HepG2 (cell line): ENCODE results near the gene PAPOLB. TPM values are rescaled to one million over a fixed set of nuclear protein-coding genes. Genes with fewer than 3 reads are reported as not detected.

ENCODE experiments used
- ATAC-seq: fragments of 200-7000 bp; cut with Tn5 transposase; 3 replicates; pipeline ENCODE4 v1.9.1; 2020; ENCODE audit warnings: mild to moderate bottlenecking, moderate library complexity
- BruUV-seq: library from RNA; stranded (reverse); fragments of 400-500 nt; replicated peaks from 2 replicates; lab custom pipeline; 2021; lab: Mats Ljungman, UMichigan
- CTCF ChIA-PET: fragments of 300-600 bp; formaldehyde crosslinking; extraction: SDS; loops from one replicate; lab custom pipeline; 2021; ENCODE audit warnings: low total read pairs, inconsistent platforms, low intra/inter-chr PET ratio; lab: Yijun Ruan, JAX
- POLR2A ChIA-PET: fragments of 350-600 bp; sonication (Branson Sonifier 250); formaldehyde crosslinking; loops from one replicate; lab custom pipeline; 2020; ENCODE audit warnings: antibody characterized with exemption, inconsistent platforms; lab: Yijun Ruan, JAX
- DNase-seq: peaks from one replicate; pipeline ENCODE4 v3.0.0-alpha.2; 2015; ENCODE audit warnings: low spot score
- FAIRE-seq: peaks from 3 replicates; lab custom pipeline; 2011; peaks lifted over from hg19 to GRCh38; lab: Jason Lieb, UNC
- H2AFZ ChIP-seq: one replicate; pipeline ENCODE4 v1.6.1; 2011; ENCODE audit warnings: low read length, inconsistent platforms
- H3K27ac ChIP-seq: fragments of 300-600 bp; 3 replicates; pipeline ENCODE4 v1.8.0; 2011; ENCODE audit warnings: mixed run types, mild to moderate bottlenecking, mixed read lengths, low read length, inconsistent platforms; ENCODE audit not compliant: insufficient read depth; ENCODE audit errors: extremely low read length
- H3K27me3 ChIP-seq, 2 experiments: fragments of 200-600 bp in 1 of 2; 2 replicates in 1 of 2; 3 replicates in 1 of 2; pipeline versions ENCODE4 v1.6.0 to v1.8.0; 2011; ENCODE audit warnings: low read length in 2 of 2, mild to moderate bottlenecking in 2 of 2, moderate library complexity in 2 of 2, inconsistent platforms in 1 of 2; ENCODE audit not compliant: insufficient read depth in 2 of 2, control insufficient read depth in 1 of 2
- H3K36me3 ChIP-seq, 2 experiments: fragments of 200-600 bp in 1 of 2; replicated peaks in 1 of 2; 2 replicates in 1 of 2; 3 replicates in 1 of 2; pipeline versions ENCODE4 v1.5.1 to v1.8.0; 2011; ENCODE audit warnings: low read length in 2 of 2, inconsistent platforms in 1 of 2; ENCODE audit not compliant: insufficient read depth in 2 of 2, control insufficient read depth in 1 of 2
- H3K4me1 ChIP-seq: 2 replicates; pipeline ENCODE4 v1.5.1; 2012; ENCODE audit warnings: low read length, inconsistent platforms; ENCODE audit not compliant: insufficient read depth
- H3K4me2 ChIP-seq: 2 replicates; pipeline ENCODE4 v1.6.0; 2011; ENCODE audit warnings: low read depth, low read length, inconsistent platforms
- H3K4me3 ChIP-seq, 3 experiments: fragments of 200-600 bp in 1 of 3; sonication (generic), shearing (Covaris generic) in 1 of 3; replicated peaks in 1 of 3; 2 replicates each; pipeline ENCODE4 v1.5.1; 2011 to 2016; ENCODE audit warnings: low read length in 3 of 3, inconsistent platforms in 2 of 3, low read depth in 2 of 3, mild to moderate bottlenecking in 2 of 3, control low read depth in 1 of 3, mixed read lengths in 1 of 3; ENCODE audit not compliant: insufficient read depth in 1 of 3
- H3K79me2 ChIP-seq: one replicate; pipeline ENCODE4 v1.6.1; 2011; ENCODE audit warnings: low read length, inconsistent platforms; ENCODE audit not compliant: insufficient read depth
- H3K9ac ChIP-seq: 2 replicates; pipeline ENCODE4 v1.6.0; 2011; ENCODE audit warnings: mild to moderate bottlenecking, low read depth, low read length, inconsistent platforms; ENCODE audit not compliant: insufficient read depth
- H3K9me3 ChIP-seq: 2 replicates; pipeline ENCODE4 v1.5.1; 2012; ENCODE audit warnings: mild to moderate bottlenecking, low read length
- H4K20me1 ChIP-seq: 2 replicates; pipeline ENCODE4 v1.6.0; 2011; ENCODE audit warnings: inconsistent platforms, mild to moderate bottlenecking, low read length, moderate library complexity; ENCODE audit not compliant: insufficient read depth
- ADNP ChIP-seq: sonication (generic); formaldehyde crosslinking; IDR thresholded peaks from 2 replicates; pipeline ENCODE4 v1.4.0; 2020; ENCODE audit warnings: missing genetic modification reagents
- ARNTL ChIP-seq: sonication (generic); formaldehyde crosslinking; IDR thresholded peaks from 2 replicates; pipeline ENCODE4 v1.4.0; 2020; ENCODE audit warnings: mild to moderate bottlenecking, missing genetic modification reagents
- ATM ChIP-seq: fragments of 450-650 bp; IDR thresholded peaks from 2 replicates; pipeline ENCODE4 v1.7.1; 2017; ENCODE audit warnings: mild to moderate bottlenecking, borderline replicate concordance
- CCAR2 ChIP-seq: fragments of 200-400 bp; formaldehyde crosslinking; optimal IDR thresholded peaks from 2 replicates; pipeline ENCODE3; 2018; ENCODE audit warnings: low read depth, mild to moderate bottlenecking, low read length, moderate library complexity
- ISX ChIP-seq: sonication (generic); formaldehyde crosslinking; conservative IDR thresholded peaks from 2 replicates; pipeline ENCODE4 v1.5.0; 2020; ENCODE audit warnings: missing genetic modification reagents
- JUND ChIP-seq: sonication (generic); formaldehyde crosslinking; IDR thresholded peaks from 2 replicates; pipeline ENCODE4 v1.8.0; 2022; ENCODE audit warnings: mild to moderate bottlenecking, missing genetic modification reagents
- NFIB ChIP-seq: sonication (generic); formaldehyde crosslinking; IDR thresholded peaks from 2 replicates; pipeline ENCODE4 v1.9.0; 2021; ENCODE audit warnings: missing genetic modification reagents, mild to moderate bottlenecking, borderline replicate concordance
- PHB2 ChIP-seq: fragments of 450-650 bp; IDR thresholded peaks from 2 replicates; pipeline ENCODE4 v1.6.1; 2018; ENCODE audit not compliant: partially characterized antibody
- PTBP1 ChIP-seq: fragments of 200-400 bp; formaldehyde crosslinking; IDR thresholded peaks from 2 replicates; pipeline ENCODE4 v1.6.1; 2018; ENCODE audit warnings: low read length, low read depth; ENCODE audit not compliant: poor library complexity, severe bottlenecking
- SCMH1 ChIP-seq: sonication (generic); formaldehyde crosslinking; IDR thresholded peaks from 2 replicates; pipeline ENCODE4 v1.9.0; 2021; ENCODE audit warnings: missing genetic modification reagents, mild to moderate bottlenecking, borderline replicate concordance
- TGIF2 ChIP-seq: IDR thresholded peaks from 2 replicates; pipeline ENCODE4 v1.6.1; 2016; ENCODE audit warnings: control low read depth, missing compliant biosample characterization
- ZMAT3 ChIP-seq: sonication (generic); formaldehyde crosslinking; conservative IDR thresholded peaks from 2 replicates; pipeline ENCODE4 v1.7.0; 2021; ENCODE audit warnings: missing genetic modification reagents
- ZNF644 ChIP-seq: IDR thresholded peaks from 2 replicates; pipeline ENCODE4 v1.6.1; 2016; ENCODE audit warnings: low read depth
- ZNF790 ChIP-seq: sonication (generic); formaldehyde crosslinking; IDR thresholded peaks from 2 replicates; pipeline ENCODE4 v1.8.0; 2022; ENCODE audit warnings: missing genetic modification reagents, mild to moderate bottlenecking, borderline replicate concordance
- ZNF883 ChIP-seq: sonication (generic); formaldehyde crosslinking; IDR thresholded peaks from 2 replicates; pipeline ENCODE4 v1.5.1; 2020; ENCODE audit warnings: mild to moderate bottlenecking, missing genetic modification reagents; ENCODE audit errors: not compliant biosample characterization
- ZSCAN22 ChIP-seq: sonication (generic); formaldehyde crosslinking; IDR thresholded peaks from 2 replicates; pipeline ENCODE4 v1.4.0; 2020; ENCODE audit warnings: mild to moderate bottlenecking, missing genetic modification reagents
- WGBS: methylation state at CpG from one replicate; pipeline ENCODE4 v1.1.6; 2017; ENCODE audit warnings: low lambda C conversion rate; 5-methylcytosine and 5-hydroxymethylcytosine counted together
- in situ Hi-C: cut with HindIII; loops from 2 replicates; pipeline ENCODE4 v1.10.0; 2017; ENCODE audit warnings: low pct_unique_long_range_greater_than_20kb; ENCODE audit not compliant: extremely low pct_ligation_motif_present
- intact Hi-C: fragments of 100-400 bp; cut with micrococcal nuclease; formaldehyde crosslinking; loops from one replicate; pipeline ENCODE4 v1.10.0; 2022; ENCODE audit not compliant: unreplicated experiment
- polyA plus RNA-seq, 8 experiments: library from polyadenylated mRNA; depleted of rRNA in 3 of 8; stranded (reverse) in 7 of 8; unstranded in 1 of 8; fragments of >200 nt; fragmentation: Illumina TruSeq in 4 of 8; extraction: Trizol in 4 of 8; gene quantifications; 2 replicates each; pipeline versions ENCODE4 v1.2.1 to v1.2.3, GENCODE V29; 2011 to 2016; ENCODE audit warnings: low read depth in 4 of 8, missing spikeins in 1 of 8, mixed read lengths in 1 of 8; ENCODE audit not compliant: insufficient read depth in 1 of 8
- total RNA-seq, 5 experiments: library from RNA; depleted of rRNA; stranded (reverse); fragments of >200 nt; fragmentation: Illumina TruSeq; extraction: Trizol; gene quantifications; 2 replicates each; pipeline ENCODE4 v1.2.3, GENCODE V29; 2016; ENCODE audit warnings: low read depth in 1 of 5
- TF ChIP-seq, protein P1 (sequence below): sonication (generic); formaldehyde crosslinking; IDR thresholded peaks from 2 replicates; pipeline ENCODE4 v1.5.0; 2020; ENCODE audit warnings: missing genetic modification reagents

The PAPOLB gene
- total and polyA plus RNA-seq, 2 of the 13 experiments (the other 11 are each of a cell fraction or from before 2014, with no cell fraction given): not detected

- TF ChIP-seq NFIB (no peak), ZMAT3 (no peak)
These were observed 29.1 kb downstream of the PAPOLB start (continued) for GRCh38 chr7:4832711-4833110.

DNA sequence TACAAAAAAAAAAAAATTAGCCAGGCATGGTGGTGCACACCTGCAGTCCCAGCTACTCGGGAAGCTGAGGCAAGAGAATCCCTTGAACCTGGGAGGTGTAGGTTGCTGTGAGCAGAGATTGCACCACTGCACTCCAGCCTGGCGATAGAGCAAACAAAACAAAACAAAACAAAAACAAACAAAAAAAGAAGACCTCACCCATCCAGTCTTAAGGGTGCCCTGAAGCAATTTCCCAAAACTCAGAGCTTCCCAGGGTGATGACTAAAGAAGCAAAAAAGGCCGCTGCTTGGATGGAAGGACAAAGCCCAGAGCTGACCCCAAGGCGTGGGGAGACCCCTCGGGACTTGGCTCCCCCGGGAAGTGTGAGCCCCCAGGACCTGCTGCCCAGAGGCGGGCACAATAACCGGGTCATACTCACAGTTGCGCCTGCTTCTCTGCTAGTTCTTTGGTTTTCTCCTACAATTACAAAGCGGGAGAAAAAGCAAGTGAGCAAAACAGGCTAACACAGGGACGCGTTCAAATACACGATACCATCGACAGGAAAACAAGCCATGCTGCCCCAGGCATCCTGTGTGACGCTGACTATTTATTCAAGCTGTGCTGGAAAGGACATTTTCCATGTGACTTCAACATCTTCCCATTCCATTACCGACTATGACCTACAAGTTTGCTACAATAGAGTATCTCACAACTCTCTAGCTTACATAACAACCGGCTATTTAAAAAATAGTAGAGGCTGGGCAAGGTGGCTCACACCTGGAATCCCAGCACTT is 29.9 kb downstream of the PAPOLB start:
- intact Hi-C loops (no loop called here), in situ Hi-C loops (loop anchor here (5.0 kb wide), 1 partner anchor 255 kb away; no protein-coding TSS in a partner anchor)
- Histone ChIP-seq H2AFZ (no peak overlapping the region), H3K36me3 (no peaks in the 10 kb centered on the region), H3K4me3 (no peak overlapping the region), H3K27ac (no peak overlapping the region), H3K27me3 (peaks cover 3 to 20% of the 10 kb centered on the region in 2 experiments; a peak in 3 of 5 replicates), H4K20me1 (no peaks in the 10 kb centered on the region), H3K9me3 (no peaks in the 10 kb centered on the region), H3K4me2 (no peak overlapping the region), H3K4me1 (no peaks in the 10 kb centered on the region), H3K79me2 (no peaks in the 10 kb centered on the region), H3K9ac (no peak overlapping the region)
- WGBS: 34% methylated on average over 14 of the region's 17 CpGs
- ATAC-seq (no peak), DNase-seq (no peak), FAIRE-seq (no peak)
- BruUV-seq: no TSS peak
- TF ChIP-seq TGIF2 (CRISPR knock-in tag) (no peak), ZSCAN22 (no peak), ZNF883 (CRISPR knock-in tag) (no peak)
- POLR2A ChIA-PET: no interaction called here
- CTCF ChIA-PET: interaction anchor here (2.8 to 3.5 kb wide), 2 partner anchors 51 to 254 kb away, joined by 41 to 47 read pairs; partner anchors contain the start of gene RADIL

DNA sequence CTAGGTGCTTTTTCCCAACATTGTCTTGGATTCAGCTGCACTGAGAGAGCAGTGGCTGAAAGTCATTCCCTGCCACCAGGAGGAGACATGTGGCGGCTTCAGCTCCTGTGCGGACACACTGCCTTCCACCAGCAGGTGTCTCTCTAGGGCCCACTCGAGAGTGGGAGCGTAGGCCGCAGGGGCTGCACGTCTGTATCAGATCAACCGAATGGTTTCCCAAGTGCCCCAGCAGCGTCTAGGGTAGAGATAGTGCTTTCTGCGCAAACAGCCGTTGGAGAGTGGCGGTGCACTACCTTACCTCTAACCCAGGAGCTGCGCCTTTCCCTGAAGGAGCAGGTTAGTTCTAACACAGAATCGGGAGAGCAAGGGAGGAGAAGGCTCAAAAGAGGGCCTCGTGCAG is 31.7 kb downstream of the PAPOLB start:
- peak; percentile 96 for FAIRE-seq
- no peak for TF ChIP-seq ZNF790 (CRISPR knock-in tag)
- TF ChIP-seq ZNF644 (CRISPR knock-in tag): no peak
- no peak for TF ChIP-seq PHB2
- no peak for TF ChIP-seq ISX (CRISPR knock-in tag)
- TF ChIP-seq JUND (CRISPR knock-in tag): no peak
- no peak for TF ChIP-seq ADNP (CRISPR knock-in tag)
- TF ChIP-seq, protein P1, sequence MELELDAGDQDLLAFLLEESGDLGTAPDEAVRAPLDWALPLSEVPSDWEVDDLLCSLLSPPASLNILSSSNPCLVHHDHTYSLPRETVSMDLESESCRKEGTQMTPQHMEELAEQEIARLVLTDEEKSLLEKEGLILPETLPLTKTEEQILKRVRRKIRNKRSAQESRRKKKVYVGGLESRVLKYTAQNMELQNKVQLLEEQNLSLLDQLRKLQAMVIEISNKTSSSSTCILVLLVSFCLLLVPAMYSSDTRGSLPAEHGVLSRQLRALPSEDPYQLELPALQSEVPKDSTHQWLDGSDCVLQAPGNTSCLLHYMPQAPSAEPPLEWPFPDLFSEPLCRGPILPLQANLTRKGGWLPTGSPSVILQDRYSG (CRISPR knock-in tag): no peak
- TF ChIP-seq SCMH1 (CRISPR knock-in tag): no peak
- no peak; the same call in 1 of the 2 replicates for TF ChIP-seq TGIF2 (CRISPR knock-in tag)
- TF ChIP-seq ARNTL (CRISPR knock-in tag): no peak
- TF ChIP-seq PTBP1: no peak
- no peak for TF ChIP-seq ATM
- no peak for TF ChIP-seq CCAR2

More for the DNA sequence above, 31.7 kb downstream of the PAPOLB start:
- POLR2A ChIA-PET: no interaction called here
- Histone ChIP-seq H3K9me3 (no peaks in the 10 kb centered on the region), H3K4me3 (no peak overlapping the region), H3K79me2 (no peaks in the 10 kb centered on the region), H3K27me3 (peaks cover 0 to 20% of the 10 kb centered on the region in 2 experiments; a peak in 2 of 5 replicates), H4K20me1 (no peaks in the 10 kb centered on the region), H3K4me2 (peak overlapping the region; percentile 41), H3K9ac (no peak overlapping the region), H2AFZ (no peak overlapping the region), H3K27ac (no peak overlapping the region), H3K4me1 (no peaks in the 10 kb centered on the region), H3K36me3 (no peaks in the 10 kb centered on the region)
- CTCF ChIA-PET: interaction anchor here (0.6 to 3.5 kb wide), 5 partner anchors 53 to 345 kb away, joined by 3 to 47 read pairs (median 7); partner anchors contain the start of gene RADIL
- WGBS: 31% methylated on average over 8 of the region's 14 CpGs
- in situ Hi-C loops (loop anchor here (5.0 kb wide), 1 partner anchor 257 kb away; no protein-coding TSS in a partner anchor), intact Hi-C loops (loop anchor here (1.0 kb wide), 2 partner anchors 53 to 255 kb away; partner anchors contain the start of gene RADIL)
- DNase-seq (peak; percentile 78), ATAC-seq (peak; percentile 97)
- BruUV-seq: no TSS peak
